Measurements from ENCODE around the gene TOX3.

GRCh38 chr16:52467753-52468152 lies 79.2 kb downstream of the TOX3 start:
- TF ChIP-seq, protein P1, sequence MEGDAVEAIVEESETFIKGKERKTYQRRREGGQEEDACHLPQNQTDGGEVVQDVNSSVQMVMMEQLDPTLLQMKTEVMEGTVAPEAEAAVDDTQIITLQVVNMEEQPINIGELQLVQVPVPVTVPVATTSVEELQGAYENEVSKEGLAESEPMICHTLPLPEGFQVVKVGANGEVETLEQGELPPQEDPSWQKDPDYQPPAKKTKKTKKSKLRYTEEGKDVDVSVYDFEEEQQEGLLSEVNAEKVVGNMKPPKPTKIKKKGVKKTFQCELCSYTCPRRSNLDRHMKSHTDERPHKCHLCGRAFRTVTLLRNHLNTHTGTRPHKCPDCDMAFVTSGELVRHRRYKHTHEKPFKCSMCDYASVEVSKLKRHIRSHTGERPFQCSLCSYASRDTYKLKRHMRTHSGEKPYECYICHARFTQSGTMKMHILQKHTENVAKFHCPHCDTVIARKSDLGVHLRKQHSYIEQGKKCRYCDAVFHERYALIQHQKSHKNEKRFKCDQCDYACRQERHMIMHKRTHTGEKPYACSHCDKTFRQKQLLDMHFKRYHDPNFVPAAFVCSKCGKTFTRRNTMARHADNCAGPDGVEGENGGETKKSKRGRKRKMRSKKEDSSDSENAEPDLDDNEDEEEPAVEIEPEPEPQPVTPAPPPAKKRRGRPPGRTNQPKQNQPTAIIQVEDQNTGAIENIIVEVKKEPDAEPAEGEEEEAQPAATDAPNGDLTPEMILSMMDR (IDR thresholded peaks at IDR 0.05), result no peak
- TF ChIP-seq ZFX (IDR thresholded peaks at IDR 0.05; ENCODE audit: borderline replicate concordance), result no peak
